ENCODE data around the gene TSNAX. TPM values are rescaled to one million over a fixed set of nuclear protein-coding genes. Genes with fewer than 3 reads are reported as not detected.

The TSNAX gene, protein sequence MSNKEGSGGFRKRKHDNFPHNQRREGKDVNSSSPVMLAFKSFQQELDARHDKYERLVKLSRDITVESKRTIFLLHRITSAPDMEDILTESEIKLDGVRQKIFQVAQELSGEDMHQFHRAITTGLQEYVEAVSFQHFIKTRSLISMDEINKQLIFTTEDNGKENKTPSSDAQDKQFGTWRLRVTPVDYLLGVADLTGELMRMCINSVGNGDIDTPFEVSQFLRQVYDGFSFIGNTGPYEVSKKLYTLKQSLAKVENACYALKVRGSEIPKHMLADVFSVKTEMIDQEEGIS
- total RNA-seq, result 31.3 and 33.0 TPM in 2 replicates

DNA sequence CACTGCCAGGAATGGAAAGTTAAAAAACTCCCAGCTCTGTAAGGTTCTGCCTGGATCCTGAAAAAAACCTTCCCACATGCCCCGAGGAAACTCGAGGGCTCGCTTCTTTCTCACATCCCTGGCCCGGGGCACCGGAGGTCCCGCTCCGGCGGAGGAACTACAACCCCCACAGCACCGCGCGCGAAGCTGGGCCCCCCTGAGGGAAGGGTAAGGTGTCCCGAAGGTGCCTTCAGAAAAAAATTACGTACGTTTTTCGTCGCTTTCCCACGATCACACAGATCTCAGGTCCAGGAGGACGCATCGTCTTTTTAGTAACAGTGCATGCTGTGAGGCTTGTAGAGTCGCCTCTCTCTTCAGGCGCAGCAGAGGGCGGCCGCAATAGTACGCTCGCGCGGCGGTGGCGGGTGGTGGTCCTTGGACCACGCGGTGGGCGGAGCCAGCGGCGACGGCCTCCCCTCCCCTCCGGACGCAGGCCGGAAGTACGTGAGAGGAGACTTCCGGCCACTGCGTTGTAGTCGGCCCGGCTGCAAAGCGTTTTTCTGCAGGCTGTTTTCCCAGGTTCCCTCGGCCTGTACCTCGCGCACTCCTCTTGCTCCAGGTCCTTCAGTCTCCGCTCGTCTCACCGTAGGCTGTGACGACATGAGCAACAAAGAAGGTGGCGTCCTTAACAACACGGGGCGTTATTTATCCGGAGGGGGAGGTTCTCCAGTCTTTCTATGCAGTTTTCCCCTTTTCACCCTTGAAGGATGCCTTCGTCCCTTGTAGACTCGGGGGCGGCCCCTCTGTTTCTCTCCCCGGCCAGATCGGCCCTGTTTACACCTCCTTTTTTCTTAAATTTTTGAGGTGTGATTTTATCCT lies at the start of gene TSNAX:
TSS of gene TSNAX (plus strand) at position 498 of the 858 bp plus-strand sequence. CDS start at position 640, 142 bp downstream.

Other genes starting within 250 kb of the TSNAX start
- 19.0 and 27.9 TPM in 2 replicates for gene EXOC8, start 190.8 kb upstream of the TSNAX start, total RNA-seq
- 19.5 and 29.7 TPM in 2 replicates for gene SPRTN, start 190.4 kb upstream of the TSNAX start, total RNA-seq
- gene EGLN1, start 106.4 kb upstream of the TSNAX start, total RNA-seq, result 65.9 and 112 TPM in 2 replicates
- 13.6 and 15.6 TPM in 2 replicates for gene DISC1, start 98.1 kb downstream of the TSNAX start, total RNA-seq